Measurements from ENCODE around the gene MRPL19. TPM values are rescaled to one million over a fixed set of nuclear protein-coding genes. Genes with fewer than 3 reads are reported as not detected.
A peak's percentile ranks its signal among the peaks of the same experiment; 100 is the strongest.

Gene MRPL19
- total RNA-seq, 1 experiment from 2014 or later, result 65.3 TPM

DNA sequence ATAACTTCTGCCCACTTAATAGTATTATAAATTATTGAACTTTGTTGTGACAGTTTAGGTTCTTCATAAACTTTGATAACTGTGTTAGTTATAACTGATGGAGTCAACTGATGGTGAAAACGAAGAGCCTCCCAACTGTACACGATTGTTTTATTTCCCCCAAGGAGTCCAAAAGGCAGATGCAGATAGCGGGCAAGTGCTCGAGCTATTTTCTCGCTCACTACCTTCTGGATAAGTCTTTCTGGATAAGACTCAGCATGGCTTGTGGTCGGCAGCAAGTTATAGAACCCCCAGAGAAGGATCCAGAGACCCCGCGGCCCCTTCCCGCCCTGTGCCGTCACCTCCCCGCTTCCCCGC, 63.6 kb downstream of the MRPL19 start:
- no peaks in the 10 kb centered on the region for H4K20me1 ChIP-seq (ENCODE audit: insufficient read depth)
- H2AFZ ChIP-seq (ENCODE audit: low read depth, low read length, poor library complexity, severe bottlenecking), result no peak overlapping the region
- no peak for DNase-seq (ENCODE audit: low read depth, low spot score)
- ChIA-PET CTCF (interaction anchor here (0.8 to 1.2 kb wide), 2 partner anchors 33 to 82 kb away, joined by 3 to 5 read pairs; no protein-coding TSS in a partner anchor), POLR2A (no interaction called here), RAD21 (ENCODE audit: low non-redundant PET in 1 of 2, low total read pairs in 2 of 2, uncharacterized antibody in 2 of 2, unreplicated experiment in 2 of 2) (no interaction called here)
- H3K4me2 ChIP-seq (ENCODE audit: low read length), result peak overlapping the region; percentile 81
- H3K27me3 ChIP-seq (ENCODE audit: insufficient read depth, low read length), result no peaks in the 10 kb centered on the region
- H3K4me1 ChIP-seq (ENCODE audit: control insufficient read depth in 1 of 2, insufficient read depth in 2 of 2, low read length in 2 of 2), result peaks cover 4 to 21% of the 10 kb centered on the region in 2 experiments; a peak in 3 of 4 replicates
- peak overlapping the region; percentile 94 for H3K27ac ChIP-seq (ENCODE audit: low read depth, low read length)
- ATAC-seq, result no peak; the same call in 1 of the 2 replicates
- H3K9me3 ChIP-seq (ENCODE audit: control insufficient read depth in 1 of 2, insufficient read depth in 1 of 2, low read depth in 1 of 2, low read length in 2 of 2), result no peaks in the 10 kb centered on the region
- H3K9me2 ChIP-seq (ENCODE audit: insufficient read depth), result no peaks in the 10 kb centered on the region
- intact Hi-C loops (cut with micrococcal nuclease), result loop anchor here (2.0 kb wide), 1 partner anchor 63 kb away; the partner anchor contains the start of gene MRPL19
- H3K79me2 ChIP-seq (ENCODE audit: insufficient read depth, low read length), result peaks cover 33% of the 10 kb centered on the region
- H3K36me3 ChIP-seq (ENCODE audit: control insufficient read depth in 1 of 2, insufficient read depth in 2 of 2, low read length in 2 of 2), result peaks cover 0 to 5% of the 10 kb centered on the region in 2 experiments; a peak in 1 of 4 replicates
- no peak for TF ChIP-seq POLR2A (IDR thresholded peaks at IDR 0.05; ENCODE audit: borderline replicate concordance, extremely low read depth, insufficient read depth, insufficient read length)
- TF ChIP-seq SIN3A (IDR thresholded peaks at IDR 0.05; ENCODE audit: low read depth), result no peak
- no peak for TF ChIP-seq RAD21 (IDR thresholded peaks at IDR 0.05; ENCODE audit: low read depth)
- TF ChIP-seq, protein P1, sequence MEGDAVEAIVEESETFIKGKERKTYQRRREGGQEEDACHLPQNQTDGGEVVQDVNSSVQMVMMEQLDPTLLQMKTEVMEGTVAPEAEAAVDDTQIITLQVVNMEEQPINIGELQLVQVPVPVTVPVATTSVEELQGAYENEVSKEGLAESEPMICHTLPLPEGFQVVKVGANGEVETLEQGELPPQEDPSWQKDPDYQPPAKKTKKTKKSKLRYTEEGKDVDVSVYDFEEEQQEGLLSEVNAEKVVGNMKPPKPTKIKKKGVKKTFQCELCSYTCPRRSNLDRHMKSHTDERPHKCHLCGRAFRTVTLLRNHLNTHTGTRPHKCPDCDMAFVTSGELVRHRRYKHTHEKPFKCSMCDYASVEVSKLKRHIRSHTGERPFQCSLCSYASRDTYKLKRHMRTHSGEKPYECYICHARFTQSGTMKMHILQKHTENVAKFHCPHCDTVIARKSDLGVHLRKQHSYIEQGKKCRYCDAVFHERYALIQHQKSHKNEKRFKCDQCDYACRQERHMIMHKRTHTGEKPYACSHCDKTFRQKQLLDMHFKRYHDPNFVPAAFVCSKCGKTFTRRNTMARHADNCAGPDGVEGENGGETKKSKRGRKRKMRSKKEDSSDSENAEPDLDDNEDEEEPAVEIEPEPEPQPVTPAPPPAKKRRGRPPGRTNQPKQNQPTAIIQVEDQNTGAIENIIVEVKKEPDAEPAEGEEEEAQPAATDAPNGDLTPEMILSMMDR (IDR thresholded peaks at IDR 0.05 in 2 of 3, conservative IDR thresholded peaks at IDR 0.05 in 1 of 3; ENCODE audit: borderline replicate concordance in 1 of 3, insufficient read depth in 1 of 3, low read depth in 2 of 3, low read length in 2 of 3), result no peak
- TF ChIP-seq TCF7L2 (IDR thresholded peaks at IDR 0.05; ENCODE audit: borderline replicate concordance, extremely low read depth, insufficient read depth, insufficient read length), result no peak
- TF ChIP-seq CEBPB (IDR thresholded peaks at IDR 0.05; ENCODE audit: low read depth), result no peak
- peak overlapping the region; percentile 49 to 64 for H3K4me3 ChIP-seq (replicated peaks in 1 of 2; ENCODE audit: low read depth in 1 of 2, low read length in 2 of 2)
- peak overlapping the region; percentile 74 for H3K9ac ChIP-seq (ENCODE audit: low read length)
- BruUV-seq (replicated peaks), result no TSS peak

Data from HCT116 (cell line).